GM23338 (cell line): ENCODE data around the gene SMC2. TPM values are rescaled to one million over a fixed set of nuclear protein-coding genes. Genes with fewer than 3 reads are reported as not detected.

ENCODE experiments used
- ATAC-seq: fragments of 200-7000 bp; cut with Tn5 transposase; 3 replicates; pipeline ENCODE4 v1.9.1; 2020
- DNase-seq: peaks from one replicate; pipeline ENCODE4 v3.0.0-alpha.2; 2015; ENCODE audit warnings: low spot score
- H2AFZ ChIP-seq: fragments of 200-600 bp; sonication (generic); 2 replicates; pipeline ENCODE4 v1.8.0; 2016; ENCODE audit warnings: antibody characterized with exemption, mild to moderate bottlenecking, moderate library complexity
- H3F3A ChIP-seq: fragments of 200-600 bp; sonication (generic); replicated peaks from 2 replicates; pipeline ENCODE4 v1.8.0; 2017; ENCODE audit warnings: antibody characterized with exemption, mixed run types, low read depth
- H3K27ac ChIP-seq: fragments of 200-600 bp; sonication (generic); 2 replicates; pipeline ENCODE4 v1.6.1; 2016; ENCODE audit warnings: low read depth
- H3K27me3 ChIP-seq: fragments of 200-600 bp; sonication (generic); 2 replicates; pipeline ENCODE4 v1.8.0; 2016; ENCODE audit warnings: mild to moderate bottlenecking, mixed run types, moderate library complexity; ENCODE audit not compliant: insufficient read depth
- H3K36me3 ChIP-seq: fragments of 200-600 bp; sonication (generic); 2 replicates; pipeline ENCODE4 v1.8.0; 2016; ENCODE audit warnings: mild to moderate bottlenecking; ENCODE audit not compliant: insufficient read depth
- H3K4me1 ChIP-seq: fragments of 200-600 bp; sonication (generic); 2 replicates; pipeline ENCODE4 v1.8.0; 2016; ENCODE audit warnings: mild to moderate bottlenecking, moderate library complexity; ENCODE audit not compliant: insufficient read depth
- H3K4me2 ChIP-seq: fragments of 200-600 bp; sonication (generic); 2 replicates; pipeline ENCODE4 v1.7.1; 2017; ENCODE audit warnings: mixed run types
- H3K4me3 ChIP-seq: fragments of 200-600 bp; sonication (generic); 2 replicates; pipeline ENCODE4 v1.6.1; 2016; ENCODE audit warnings: mixed run types
- H3K79me2 ChIP-seq: fragments of 200-600 bp; sonication (generic); replicated peaks from 2 replicates; pipeline ENCODE4 v1.8.0; 2017; ENCODE audit warnings: mild to moderate bottlenecking; ENCODE audit not compliant: insufficient read depth
- H3K9me2 ChIP-seq: fragments of 200-600 bp; sonication (generic); 2 replicates; pipeline ENCODE4 v1.8.0; 2017; ENCODE audit not compliant: insufficient read depth
- H4K20me1 ChIP-seq: fragments of 200-600 bp; sonication (generic); replicated peaks from 2 replicates; pipeline ENCODE4 v1.8.0; 2017; ENCODE audit warnings: mild to moderate bottlenecking; ENCODE audit not compliant: insufficient read depth
- H3K27ac Mint-ChIP-seq: 2 replicates; pipeline ENCODE4 v1.8.0; 2020; ENCODE audit warnings: inconsistent platforms, mild to moderate bottlenecking, moderate library complexity, mixed read lengths
- H3K27me3 Mint-ChIP-seq: 3 replicates; pipeline ENCODE4 v1.8.0; 2022; ENCODE audit warnings: low read depth, mild to moderate bottlenecking, moderate library complexity, mixed read lengths, inconsistent platforms; ENCODE audit not compliant: insufficient read depth, poor library complexity
- H3K36me3 Mint-ChIP-seq: 3 replicates; pipeline ENCODE4 v1.8.0; 2021; ENCODE audit warnings: low read depth, mild to moderate bottlenecking, inconsistent platforms, moderate library complexity, mixed read lengths
- H3K4me1 Mint-ChIP-seq: 3 replicates; pipeline ENCODE4 v1.8.0; 2020; ENCODE audit warnings: mild to moderate bottlenecking, inconsistent platforms, mixed read lengths
- H3K4me3 Mint-ChIP-seq: 3 replicates; pipeline ENCODE4 v1.8.0; 2021; ENCODE audit warnings: moderate library complexity, mild to moderate bottlenecking, inconsistent platforms, mixed read lengths
- H3K9me3 Mint-ChIP-seq: 3 replicates; pipeline ENCODE4 v1.8.0; 2020; ENCODE audit warnings: moderate library complexity, mild to moderate bottlenecking, inconsistent platforms, mixed read lengths
- CREB1 ChIP-seq: fragments of 250-450 bp; sonication (Bioruptor Pico); IDR thresholded peaks from 2 replicates; pipeline ENCODE4 v1.5.0; 2020; ENCODE audit warnings: low read depth, mild to moderate bottlenecking, moderate library complexity
- CTCF ChIP-seq, 2 experiments: fragments of 200-600 bp in 1 of 2; sonication (generic) in 1 of 2; conservative IDR thresholded peaks; 2 replicates each; pipeline versions ENCODE4 v1.5.1 to v1.6.1; 2016 to 2017; ENCODE audit warnings: antibody characterized with exemption in 2 of 2, low read depth in 2 of 2, mild to moderate bottlenecking in 2 of 2, moderate library complexity in 1 of 2
- ETS1 ChIP-seq: IDR thresholded peaks from 2 replicates; pipeline ENCODE4 v1.6.1; 2016; ENCODE audit warnings: antibody characterized with exemption
- EZH2 ChIP-seq: fragments of 200-600 bp; sonication (generic); IDR thresholded peaks from one replicate; pipeline ENCODE4 v1.8.0; 2017; ENCODE audit warnings: antibody characterized with exemption, mild to moderate bottlenecking, low read depth; ENCODE audit not compliant: unreplicated experiment
- EZH2phosphoT487 ChIP-seq: fragments of 200-600 bp; sonication (generic); IDR thresholded peaks from one replicate; pipeline ENCODE4 v1.8.1; 2018; ENCODE audit warnings: antibody characterized with exemption; ENCODE audit not compliant: unreplicated experiment
- JUNB ChIP-seq: IDR thresholded peaks from one replicate; pipeline ENCODE4 v1.6.1; 2016; ENCODE audit warnings: antibody characterized with exemption; ENCODE audit not compliant: unreplicated experiment
- NANOG ChIP-seq: IDR thresholded peaks from 2 replicates; pipeline ENCODE4 v1.6.1; 2016; ENCODE audit warnings: antibody characterized with exemption, borderline replicate concordance
- POLR2AphosphoS5 ChIP-seq: IDR thresholded peaks from 2 replicates; pipeline ENCODE4 v1.6.1; 2016; ENCODE audit warnings: antibody characterized with exemption, low read depth
- REST ChIP-seq: IDR thresholded peaks from one replicate; pipeline ENCODE4 v1.6.1; 2018; ENCODE audit warnings: antibody characterized with exemption; ENCODE audit not compliant: unreplicated experiment
- STAT1 ChIP-seq: IDR thresholded peaks from one replicate; pipeline ENCODE4 v1.6.1; 2016; ENCODE audit warnings: antibody characterized with exemption; ENCODE audit not compliant: unreplicated experiment
- ZNF114 ChIP-seq: fragments of 250-450 bp; sonication (Bioruptor Pico); IDR thresholded peaks from 2 replicates; pipeline ENCODE4 v1.5.0; 2020; ENCODE audit warnings: mild to moderate bottlenecking, moderate library complexity
- ZNF331 ChIP-seq: fragments of 250-450 bp; sonication (Bioruptor Pico); IDR thresholded peaks from 2 replicates; pipeline ENCODE4 v1.5.0; 2020; ENCODE audit warnings: low read depth, mild to moderate bottlenecking, moderate library complexity
- ZNF462 ChIP-seq: fragments of 250-450 bp; sonication (Bioruptor Pico); IDR thresholded peaks from 2 replicates; pipeline ENCODE4 v1.5.0; 2020; ENCODE audit warnings: mild to moderate bottlenecking, moderate library complexity
- polyA plus RNA-seq: library from polyadenylated mRNA; unstranded; fragments of >200 nt; fragmentation: Nextera tagmentation; extraction: Ambion mirVana; gene quantifications from 2 replicates; pipeline ENCODE4 v1.2.1, GENCODE V29; 2016
- total RNA-seq: library from RNA; depleted of rRNA; stranded (reverse); fragments of >200 nt; shearing (Covaris generic); gene quantifications from 2 replicates; pipeline ENCODE4 v1.2.3, GENCODE V29; 2014

The SMC2 gene
- total and polyA plus RNA-seq, 2 experiments from 2014 or later: 32.7 to 123 TPM

- Mint-ChIP-seq H3K27ac (no peak overlapping the region), H3K9me3 (peaks cover 74% of the 10 kb centered on the region), H3K4me3 (no peak overlapping the region), H3K36me3 (0 out of 3 replicates have a peak, but pooled peaks cover 4% of the 10 kb centered on the region), H3K4me1 (no peaks in the 10 kb centered on the region), H3K27me3 (no peaks in the 10 kb centered on the region)
- no peak overlapping the region for H3K4me3 ChIP-seq
- no peaks in the 10 kb centered on the region for H4K20me1 ChIP-seq
- no peak for ATAC-seq
- no peak overlapping the region for H3K4me2 ChIP-seq
- H2AFZ ChIP-seq: no peak overlapping the region
- H3K27me3 ChIP-seq: no peaks in the 10 kb centered on the region
- no peak for DNase-seq
- H3K9me2 ChIP-seq: 0 out of 2 replicates have a peak, but pooled peaks cover 3% of the 10 kb centered on the region
- no peaks in the 10 kb centered on the region for H3K79me2 ChIP-seq
- H3K27ac ChIP-seq: no peak overlapping the region
- no peak for TF ChIP-seq ZNF114 (CRISPR knock-in tag)
- TF ChIP-seq CREB1 (CRISPR knock-in tag): no peak
- TF ChIP-seq CTCF (conservative IDR thresholded peaks at IDR 0.05; ENCODE audit: low read depth in 2 of 2): no peak
- no peak for TF ChIP-seq POLR2AphosphoS5
- TF ChIP-seq ZNF462: no peak
- no peak for TF ChIP-seq EZH2phosphoT487
- TF ChIP-seq ZNF331 (CRISPR knock-in tag): no peak
- no peak for TF ChIP-seq JUNB
- no peak for TF ChIP-seq STAT1
- TF ChIP-seq EZH2: no peak
- TF ChIP-seq ETS1: no peak
- no peak for TF ChIP-seq NANOG
- TF ChIP-seq REST: no peak
- no peaks in the 10 kb centered on the region for H3K4me1 ChIP-seq
- H3K36me3 ChIP-seq: no peaks in the 10 kb centered on the region; the same call in 1 of the 2 replicates
- no peaks in the 10 kb centered on the region for H3F3A ChIP-seq
Observed at GRCh38 chr9:104082168-104082567, 11.9 kb upstream of the SMC2 start.
